GM18508 (cell line): ENCODE data around the gene ANKRD13D.

ENCODE experiments used
- ATAC-seq: cut with Tn5 transposase; IDR thresholded peaks from one replicate; pipeline ENCODE4 v1.9.1; 2021; ENCODE audit warnings: moderate number of reproducible peaks; ENCODE audit not compliant: insufficient read depth, unreplicated experiment

Gene ANKRD13D

DNA sequence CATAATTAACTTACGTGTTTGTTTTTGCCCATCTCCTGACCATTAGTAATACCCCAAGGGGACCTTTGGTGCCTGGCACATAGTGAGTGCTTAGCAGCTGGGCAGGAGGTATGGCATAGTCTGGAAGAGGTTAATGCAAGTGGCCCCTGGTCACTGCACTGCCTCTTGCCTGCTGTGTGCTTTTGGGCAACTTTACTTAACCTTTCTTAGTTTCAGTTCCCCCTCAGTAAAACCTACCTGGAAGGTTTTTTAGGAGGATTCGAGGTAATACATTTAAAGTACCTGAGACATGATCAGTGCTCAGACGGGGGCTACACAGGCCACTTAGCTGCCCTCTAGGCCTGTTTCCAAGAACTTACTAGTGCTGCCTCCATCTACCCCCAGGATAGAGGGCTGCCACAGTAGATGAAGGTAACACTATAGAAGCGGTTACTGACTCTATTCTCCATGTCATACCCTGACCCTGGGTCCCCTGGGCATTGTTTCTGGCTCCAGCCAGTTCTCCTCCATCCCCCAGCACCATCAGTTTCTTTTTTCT is 60.9 kb downstream of the ANKRD13D start:
- ATAC-seq = no peak

DNA sequence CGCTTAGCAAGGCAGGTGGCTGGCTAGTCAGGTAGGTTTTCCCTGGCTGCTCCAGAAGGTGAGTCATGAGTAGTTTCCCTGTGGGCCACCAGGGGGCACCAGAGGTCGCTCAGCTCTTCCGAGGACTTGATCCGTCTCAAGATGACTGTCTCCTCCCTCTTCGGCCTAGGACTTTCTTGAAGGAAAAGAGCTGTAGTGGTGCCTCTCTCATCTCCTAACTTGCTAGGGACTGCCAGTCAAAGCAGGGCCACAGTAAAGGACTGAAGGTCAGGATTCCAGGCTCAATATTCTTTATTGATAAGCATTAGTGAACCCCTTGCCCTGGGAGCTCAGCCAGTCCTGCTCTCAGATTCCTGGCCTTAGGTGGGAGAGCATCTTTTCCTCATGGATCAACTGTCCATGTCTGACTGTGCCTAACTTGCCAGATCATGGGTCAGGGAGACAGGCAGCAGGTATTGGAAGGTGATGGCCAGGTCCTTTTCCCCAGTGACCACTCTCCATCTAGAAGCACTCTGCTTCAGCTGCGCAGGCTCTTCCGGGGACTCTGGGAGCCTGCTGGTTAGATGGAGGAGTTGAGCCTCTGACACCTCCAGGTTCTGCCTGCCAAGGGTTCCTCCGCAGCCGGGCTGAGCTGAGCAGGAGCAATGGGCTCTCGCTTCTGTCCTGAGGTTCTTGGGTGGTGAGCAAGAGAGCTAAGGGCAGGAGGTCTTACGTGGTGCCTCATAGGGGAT is 62.3 kb downstream of the ANKRD13D start:
- no peak for ATAC-seq
